Measurements from ENCODE around the gene LRCH1. TPM values are rescaled to one million over a fixed set of nuclear protein-coding genes. Genes with fewer than 3 reads are reported as not detected.

LRCH1 gene
- total and polyA plus RNA-seq, 2 of the 13 experiments (the other 11 are each of a cell fraction or from before 2014, with no cell fraction given) = 4.1 to 12.6 TPM

- Histone ChIP-seq H3K36me3 (replicated peaks in 1 of 2; ENCODE audit: control insufficient read depth in 1 of 2, insufficient read depth in 2 of 2, low read length in 2 of 2) (peaks cover 4 to 16% of the 10 kb centered on the region in 2 experiments; a peak in 3 of 5 replicates), H3K79me2 (ENCODE audit: insufficient read depth, low read length) (no peaks in the 10 kb centered on the region), H3K4me1 (ENCODE audit: insufficient read depth, low read length) (no peaks in the 10 kb centered on the region), H3K9ac (ENCODE audit: insufficient read depth, low read depth, low read length) (no peak overlapping the region), H3K4me3 (replicated peaks in 1 of 3; ENCODE audit: insufficient read depth in 1 of 3, low read depth in 2 of 3, low read length in 3 of 3) (no peak overlapping the region), H3K4me2 (ENCODE audit: low read depth, low read length) (no peak overlapping the region), H2AFZ (ENCODE audit: low read length) (no peak overlapping the region), H3K27ac (ENCODE audit: extremely low read length, insufficient read depth, low read length) (no peak overlapping the region), H3K27me3 (ENCODE audit: control insufficient read depth in 1 of 2, insufficient read depth in 2 of 2, low read length in 2 of 2) (no peaks in the 10 kb centered on the region), H3K9me3 (ENCODE audit: low read length) (no peaks in the 10 kb centered on the region), H4K20me1 (ENCODE audit: insufficient read depth, low read length) (no peaks in the 10 kb centered on the region)
- ChIA-PET POLR2A (no interaction called here), CTCF (ENCODE audit: low intra/inter-chr PET ratio, low total read pairs) (no interaction called here)
- intact Hi-C loops (cut with micrococcal nuclease; ENCODE audit: unreplicated experiment) = no loop called here
- in situ Hi-C loops (cut with HindIII; ENCODE audit: extremely low pct_ligation_motif_present, low pct_unique_long_range_greater_than_20kb) = no loop called here
- WGBS (ENCODE audit: low lambda C conversion rate) = 98% methylated on average over 2 of the region's 2 CpGs
- BruUV-seq (replicated peaks) = no TSS peak
- FAIRE-seq = no peak
- ATAC-seq = no peak
- TF ChIP-seq ARNT (IDR thresholded peaks at IDR 0.05) (no peak), ZNF138 (CRISPR knock-in tag; IDR thresholded peaks at IDR 0.05; ENCODE audit: low read depth) (no peak), NFIB (CRISPR knock-in tag; IDR thresholded peaks at IDR 0.05; ENCODE audit: borderline replicate concordance) (no peak), REST (IDR thresholded peaks at IDR 0.05; ENCODE audit: borderline replicate concordance in 1 of 2, low read depth in 1 of 2, low read length in 2 of 2) (no peak), ESRRA (CRISPR knock-in tag; IDR thresholded peaks at IDR 0.05; ENCODE audit: low read depth) (no peak), ETS1 (CRISPR knock-in tag; IDR thresholded peaks at IDR 0.05) (no peak), ZNF430 (CRISPR knock-in tag; IDR thresholded peaks at IDR 0.05) (no peak), ZNF326 (CRISPR knock-in tag; IDR thresholded peaks at IDR 0.05; ENCODE audit: borderline replicate concordance) (no peak), MIER3 (CRISPR knock-in tag; IDR thresholded peaks at IDR 0.05; ENCODE audit: borderline replicate concordance) (no peak), SIX4 (CRISPR knock-in tag; IDR thresholded peaks at IDR 0.05) (no peak), ZNF44 (CRISPR knock-in tag; IDR thresholded peaks at IDR 0.05) (no peak), PBX3 (CRISPR knock-in tag; IDR thresholded peaks at IDR 0.05; ENCODE audit: borderline replicate concordance) (no peak), FOXK2 (IDR thresholded peaks at IDR 0.05) (no peak)
- no peak for DNase-seq (ENCODE audit: low spot score)
Observed at GRCh38 chr13:46736541-46737310, 183.8 kb downstream of the LRCH1 start.

Measured in HepG2 (cell line).